Stimulated activated CD8-positive, alpha-beta memory T cell treated with anti-CD3 and anti-CD28 coated beads, Interleukin-15, amount 100 ng/mL, for 1 hour (primary cell): Measurements from ENCODE around the gene FCHSD2.

Experiments used
- DNase-seq: peaks from one replicate; pipeline ENCODE4 v3.0.0-alpha.2; 2020; ENCODE audit warnings: low read depth

The FCHSD2 gene

GRCh38 chr11:73142128-73142377 lies at the start of gene FCHSD2:
FCHSD2 (minus strand) TSS chr11:73142318; CDS start chr11:73141877, 441 bp downstream.
- DNase-seq = no peak

GRCh38 chr11:73191151-73191550 lies 49.0 kb upstream of the FCHSD2 start:
- no peak for DNase-seq

GRCh38 chr11:73190557-73190885 lies 48.4 kb upstream of the FCHSD2 start:
- DNase-seq = no peak

DNA sequence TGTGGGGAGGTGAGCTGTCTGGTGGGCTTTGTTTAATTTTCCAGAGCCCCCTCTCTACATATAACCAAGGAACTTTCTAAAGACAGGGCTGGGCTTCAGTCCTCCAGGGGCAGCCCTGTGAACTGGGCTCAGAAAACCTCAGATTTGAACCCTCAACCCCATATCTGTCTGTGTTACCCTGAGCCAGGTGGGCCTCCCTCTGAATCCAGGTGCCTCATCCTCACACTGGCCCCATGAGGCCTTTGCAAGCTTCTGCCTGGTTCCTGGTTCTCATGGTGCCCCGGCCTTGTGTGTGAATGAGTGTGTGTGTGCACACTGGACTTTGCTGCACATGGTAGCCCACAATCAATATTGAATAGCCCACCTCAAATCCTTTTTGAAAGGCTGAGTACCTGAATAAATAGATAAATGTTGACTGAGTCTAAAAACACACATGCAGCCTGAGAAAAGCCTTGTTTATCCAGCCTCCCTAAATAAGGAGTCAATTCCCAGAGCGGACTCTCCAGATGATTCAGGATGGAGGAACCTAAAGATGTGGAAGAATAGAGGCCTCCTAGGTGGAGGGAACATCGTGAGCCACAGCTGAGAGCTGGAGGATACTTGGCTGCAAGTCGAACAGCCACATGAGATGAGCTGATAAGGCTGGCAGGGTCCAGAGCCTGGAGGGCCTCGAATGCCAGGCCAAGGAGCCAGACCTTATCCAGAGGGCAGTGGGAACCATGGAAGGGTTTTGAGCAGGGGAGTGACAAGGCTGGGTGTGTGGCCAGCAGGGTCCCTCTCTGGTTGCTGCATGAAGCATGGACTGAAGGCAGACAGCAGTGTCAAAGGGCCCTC lies 47.8 kb upstream of the FCHSD2 start:
- DNase-seq = no peak

DNA sequence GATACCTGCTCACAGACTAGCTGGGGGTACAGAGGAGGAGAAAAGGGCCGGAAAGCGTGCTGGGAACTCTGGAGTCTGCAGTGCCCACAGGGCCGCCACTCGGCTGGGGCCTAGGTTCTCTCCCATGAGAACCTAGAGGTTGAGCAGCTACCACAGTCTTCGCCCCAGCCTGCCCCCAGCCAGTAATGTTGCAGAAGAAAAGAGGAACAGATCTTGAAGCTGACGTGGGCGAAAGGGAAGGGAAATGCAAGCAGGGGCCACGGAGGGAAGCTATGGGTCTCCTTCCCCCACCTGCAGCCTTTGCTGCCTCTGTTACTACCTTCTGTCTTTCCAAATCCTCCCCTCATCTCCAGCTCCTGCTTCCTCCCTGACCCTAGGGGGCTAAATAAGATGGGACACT lies 47.2 kb upstream of the FCHSD2 start:
- DNase-seq = no peak

GRCh38 chr11:73188301-73188700 lies 46.2 kb upstream of the FCHSD2 start:
- DNase-seq = no peak

- DNase-seq = no peak
These were observed 45.7 kb upstream of the FCHSD2 start for GRCh38 chr11:73187854-73188253.

DNA sequence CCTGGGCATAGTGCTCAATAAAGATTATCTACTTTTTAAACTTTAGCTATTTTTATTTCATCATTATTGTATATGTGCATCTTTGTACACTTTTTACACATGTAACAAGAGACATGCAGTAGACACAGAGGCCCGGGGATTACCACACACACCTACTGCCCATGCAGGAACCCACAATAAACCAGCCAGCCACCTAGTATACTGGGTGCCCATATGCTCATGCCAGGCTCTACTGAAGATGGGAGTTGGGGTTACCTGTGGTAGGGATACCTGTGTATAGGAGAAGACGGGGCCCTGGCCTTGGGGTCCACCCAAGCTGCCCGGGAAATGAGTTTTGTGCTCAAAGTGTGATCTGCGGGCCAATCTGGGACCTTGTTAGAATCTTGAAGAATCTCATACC lies 44.8 kb upstream of the FCHSD2 start:
- no peak for DNase-seq

DNA sequence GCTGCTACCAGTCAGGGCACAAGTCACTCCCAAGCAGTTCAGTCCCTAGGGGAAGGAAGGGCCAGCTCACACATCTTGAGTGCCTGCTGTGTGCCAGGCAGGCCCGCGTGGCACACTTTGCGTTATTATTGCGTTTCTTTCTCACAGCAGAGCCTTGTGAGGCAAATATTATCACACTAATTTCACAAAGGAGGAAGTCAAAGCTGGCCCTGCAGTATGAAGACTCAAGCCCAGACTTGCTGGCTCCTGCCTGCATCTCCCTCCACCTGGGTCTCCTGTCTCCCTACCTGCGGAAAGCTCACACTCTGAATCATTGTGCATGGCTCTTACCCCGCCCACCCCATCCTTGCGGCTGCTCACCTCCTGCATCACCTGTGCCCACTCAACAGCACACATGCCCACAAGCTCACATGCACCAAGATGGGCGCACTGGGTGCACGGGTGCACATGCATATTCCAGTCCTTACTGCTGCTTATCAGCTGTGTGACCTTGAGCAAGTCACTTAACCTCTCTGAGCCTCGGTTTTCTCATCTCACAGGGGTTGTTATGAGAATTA lies 44.3 kb upstream of the FCHSD2 start:
- no peak for DNase-seq

DNA sequence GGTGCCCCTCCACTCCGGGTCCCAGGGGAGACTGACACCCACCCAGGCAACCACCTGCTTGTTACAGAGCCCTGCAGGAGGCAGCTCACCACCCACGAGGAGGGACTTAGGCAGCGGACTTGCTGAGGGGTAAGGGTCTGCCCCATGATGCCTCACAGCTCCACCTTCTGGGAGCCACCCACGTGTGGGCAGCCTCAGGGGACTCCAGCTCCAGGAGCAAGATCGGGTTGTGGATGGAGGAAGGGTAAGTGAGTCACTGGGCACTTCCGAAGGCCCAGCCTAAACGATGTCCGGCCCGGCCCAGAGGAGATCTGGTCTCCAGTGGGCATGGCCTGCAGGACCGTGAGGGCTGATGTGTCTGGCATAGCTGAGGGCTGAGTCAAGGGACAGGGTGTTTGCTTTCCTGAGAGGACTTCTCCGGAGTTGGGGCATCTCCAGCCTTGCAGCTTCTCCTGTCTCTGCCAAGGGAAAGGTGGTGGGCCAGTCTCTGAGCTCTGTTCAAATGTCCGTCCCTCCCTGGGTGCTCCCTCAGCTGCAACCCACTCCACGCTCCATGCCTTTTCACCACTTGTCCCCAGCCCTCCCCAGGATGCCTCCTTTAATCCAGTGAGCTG lies 43.7 kb upstream of the FCHSD2 start:
- no peak for DNase-seq

DNA sequence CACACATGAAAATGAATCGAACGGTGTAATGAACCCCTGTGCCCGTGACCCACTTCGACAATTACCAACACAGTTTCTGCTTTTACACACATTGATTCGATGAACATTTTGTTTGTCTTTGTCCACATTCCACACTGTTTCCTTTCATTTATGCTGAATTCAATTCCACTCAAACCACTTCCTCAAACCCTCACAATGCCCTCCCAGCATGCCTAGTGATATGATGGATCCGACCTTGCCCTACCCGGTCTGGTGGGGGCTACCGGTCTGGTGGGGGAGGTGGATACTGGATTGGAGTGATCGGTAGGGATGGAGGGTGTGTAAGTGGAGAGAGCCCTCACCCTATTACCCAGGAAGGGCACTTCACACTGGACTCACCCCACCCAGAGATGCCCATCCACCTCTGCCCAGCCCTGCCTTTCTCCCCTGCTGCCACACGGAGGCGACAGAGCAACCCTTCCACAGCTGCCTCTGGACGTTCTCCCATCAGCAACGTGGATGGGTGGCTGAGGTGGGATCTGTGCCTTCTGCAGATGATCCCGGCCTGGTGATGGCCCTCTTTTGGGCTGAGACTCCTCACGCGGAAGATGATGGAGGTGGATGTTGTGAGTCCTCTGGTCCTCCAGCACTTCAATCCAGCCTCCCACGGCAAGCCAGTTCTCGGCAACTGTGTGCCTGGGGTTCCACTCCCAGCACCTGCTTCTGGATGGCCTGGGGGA lies 43.0 kb upstream of the FCHSD2 start:
- DNase-seq = peak; percentile 4

DNA sequence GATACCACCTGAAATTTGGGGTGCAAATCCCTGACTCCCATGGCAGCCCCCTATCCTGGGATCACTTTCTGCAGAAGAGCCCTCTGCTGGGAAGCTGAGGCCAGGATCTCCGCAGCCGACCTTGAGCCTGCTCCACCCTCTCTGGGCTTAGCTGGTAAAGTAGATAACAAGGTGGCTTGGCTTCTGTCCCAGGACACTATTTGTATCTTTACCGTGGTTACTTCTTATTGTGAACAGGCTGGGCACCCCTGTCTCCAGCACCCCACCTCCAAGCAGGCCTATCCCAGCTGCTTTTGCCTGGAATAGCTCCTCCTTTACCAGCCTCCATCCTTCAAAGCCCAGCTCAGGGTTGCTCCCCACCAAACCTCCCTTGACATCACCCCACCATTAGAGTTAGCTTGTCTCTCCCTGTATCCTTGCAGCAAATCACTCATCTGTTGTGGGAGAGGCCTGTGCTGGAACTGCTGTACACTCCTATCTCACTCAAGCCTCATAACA lies 40.8 kb upstream of the FCHSD2 start:
- DNase-seq = no peak

GRCh38 chr11:73178681-73179080 lies 36.6 kb upstream of the FCHSD2 start:
- no peak for DNase-seq

GRCh38 chr11:73177778-73178539 lies 35.8 kb upstream of the FCHSD2 start:
- DNase-seq = peak; percentile 67

- no peak for DNase-seq
These were observed 35.3 kb upstream of the FCHSD2 start for GRCh38 chr11:73177380-73177777.

- no peak for DNase-seq
These were observed 34.7 kb upstream of the FCHSD2 start for GRCh38 chr11:73176874-73177155.

DNA sequence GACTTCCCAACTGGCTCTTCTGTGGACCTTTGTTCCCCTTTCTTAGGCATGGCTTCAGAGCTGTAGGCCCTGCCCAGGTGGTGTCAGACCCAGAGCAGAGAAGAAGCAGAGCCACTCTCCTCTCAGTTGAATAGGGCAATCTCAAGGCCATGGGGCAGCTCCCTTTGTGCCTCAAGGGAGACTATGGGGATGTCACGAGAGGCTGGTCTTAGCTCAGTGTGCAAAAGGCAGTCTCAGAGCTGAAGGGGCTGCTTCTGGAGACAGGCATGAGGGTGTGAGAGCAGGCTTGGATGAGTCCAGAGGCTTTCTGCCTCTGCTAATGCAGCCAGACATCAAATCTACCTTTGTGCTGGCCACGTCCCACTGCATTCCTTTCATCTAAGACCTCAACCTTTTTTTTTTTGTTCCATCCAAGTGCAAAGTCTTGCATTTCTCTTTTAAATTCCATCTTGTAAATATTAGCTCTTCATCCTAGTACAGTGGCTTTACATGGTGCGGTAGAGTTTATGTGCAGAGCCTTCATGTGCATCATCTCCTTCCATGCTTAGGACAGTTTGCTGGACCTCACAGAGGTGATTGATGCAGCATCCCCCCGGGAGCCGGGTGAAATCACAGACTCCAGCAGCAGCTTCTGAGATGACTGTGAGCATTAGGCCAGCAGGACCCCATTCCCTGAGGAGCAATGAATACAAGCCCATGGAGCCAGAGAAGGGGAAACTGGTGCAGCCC lies 34.2 kb upstream of the FCHSD2 start:
- no peak for DNase-seq

GRCh38 chr11:73175551-73176144 lies 33.5 kb upstream of the FCHSD2 start:
- no peak for DNase-seq

DNA sequence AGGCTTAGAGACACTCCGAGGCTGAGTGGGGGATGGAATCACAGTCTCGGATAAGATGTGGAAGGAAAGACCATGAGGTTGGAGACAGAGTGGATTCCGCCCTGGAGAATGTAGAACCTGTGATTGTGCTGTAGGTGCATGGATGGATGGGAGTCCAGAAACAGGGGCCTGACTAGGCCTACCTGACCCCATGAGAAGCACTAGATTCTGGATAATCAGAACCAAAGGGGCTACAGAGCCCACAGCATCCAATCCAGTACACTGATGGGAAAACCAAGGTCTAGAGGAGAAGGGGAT lies 32.3 kb upstream of the FCHSD2 start:
- no peak for DNase-seq

GRCh38 chr11:73173755-73174494 lies 31.8 kb upstream of the FCHSD2 start:
- no peak for DNase-seq
